SK-N-SH (cell line): ENCODE measurements around the gene BZW2.

ENCODE experiments used
- MEF2A ChIP-seq: IDR thresholded peaks from 2 replicates; pipeline ENCODE4 v1.4.0; 2012; ENCODE audit warnings: low read depth, borderline replicate concordance
- POLR2AphosphoS5 ChIP-seq: IDR thresholded peaks from 2 replicates; pipeline ENCODE4 v1.6.1; 2012; ENCODE audit warnings: low read depth, low read length
- RAD21 ChIP-seq: IDR thresholded peaks from 2 replicates; pipeline ENCODE4 v1.6.1; 2012; ENCODE audit warnings: mild to moderate bottlenecking, low read length
- SIN3A ChIP-seq: IDR thresholded peaks from 2 replicates; pipeline ENCODE4 v1.6.1; 2012; ENCODE audit warnings: low read depth, mild to moderate bottlenecking, low read length, moderate library complexity, borderline replicate concordance
- SMC3 ChIP-seq: IDR thresholded peaks from 2 replicates; pipeline ENCODE4 v1.6.1; 2012; ENCODE audit warnings: low read depth, low read length, improper control_type of control experiment
- TF ChIP-seq, protein P1 (sequence below): fragments of 200-600 bp; sonication (generic); IDR thresholded peaks from 2 replicates; pipeline ENCODE4 v1.6.1; 2017; ENCODE audit warnings: antibody characterized with exemption, mild to moderate bottlenecking, moderate library complexity
- TF ChIP-seq, protein P2 (sequence below): IDR thresholded peaks from 2 replicates; pipeline ENCODE4 v1.6.1; 2012; ENCODE audit warnings: mild to moderate bottlenecking, low read depth, low read length, moderate library complexity
- TF ChIP-seq, protein P3 (sequence below): IDR thresholded peaks from 2 replicates; pipeline ENCODE4 v1.4.0; 2012; ENCODE audit warnings: low read depth

DNA sequence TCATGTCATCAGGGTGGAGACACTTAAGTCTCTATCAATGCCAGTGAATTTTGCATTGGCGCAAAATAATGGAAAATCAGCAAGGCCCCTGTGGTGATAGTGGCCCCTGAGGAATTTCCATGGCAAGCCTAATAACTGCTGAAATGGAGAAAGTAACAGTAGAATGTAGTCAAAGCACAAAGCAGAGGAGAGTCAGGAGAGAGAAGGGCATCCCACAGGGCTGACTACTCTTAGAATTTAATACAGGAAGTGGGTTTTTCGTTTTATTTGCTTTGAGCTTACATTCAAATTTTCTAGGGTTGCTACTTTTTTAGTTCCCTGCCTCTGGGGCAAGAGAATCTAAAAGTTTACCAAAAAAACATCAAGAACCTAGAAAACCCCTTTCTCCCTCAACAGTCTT lies 39.0 kb downstream of the BZW2 start:
- TF ChIP-seq SMC3 (no peak), SIN3A (no peak), POLR2AphosphoS5 (no peak), RAD21 (no peak), MEF2A (no peak)
- TF ChIP-seq, protein P1, sequence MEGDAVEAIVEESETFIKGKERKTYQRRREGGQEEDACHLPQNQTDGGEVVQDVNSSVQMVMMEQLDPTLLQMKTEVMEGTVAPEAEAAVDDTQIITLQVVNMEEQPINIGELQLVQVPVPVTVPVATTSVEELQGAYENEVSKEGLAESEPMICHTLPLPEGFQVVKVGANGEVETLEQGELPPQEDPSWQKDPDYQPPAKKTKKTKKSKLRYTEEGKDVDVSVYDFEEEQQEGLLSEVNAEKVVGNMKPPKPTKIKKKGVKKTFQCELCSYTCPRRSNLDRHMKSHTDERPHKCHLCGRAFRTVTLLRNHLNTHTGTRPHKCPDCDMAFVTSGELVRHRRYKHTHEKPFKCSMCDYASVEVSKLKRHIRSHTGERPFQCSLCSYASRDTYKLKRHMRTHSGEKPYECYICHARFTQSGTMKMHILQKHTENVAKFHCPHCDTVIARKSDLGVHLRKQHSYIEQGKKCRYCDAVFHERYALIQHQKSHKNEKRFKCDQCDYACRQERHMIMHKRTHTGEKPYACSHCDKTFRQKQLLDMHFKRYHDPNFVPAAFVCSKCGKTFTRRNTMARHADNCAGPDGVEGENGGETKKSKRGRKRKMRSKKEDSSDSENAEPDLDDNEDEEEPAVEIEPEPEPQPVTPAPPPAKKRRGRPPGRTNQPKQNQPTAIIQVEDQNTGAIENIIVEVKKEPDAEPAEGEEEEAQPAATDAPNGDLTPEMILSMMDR, result no peak
- TF ChIP-seq, protein P2, sequence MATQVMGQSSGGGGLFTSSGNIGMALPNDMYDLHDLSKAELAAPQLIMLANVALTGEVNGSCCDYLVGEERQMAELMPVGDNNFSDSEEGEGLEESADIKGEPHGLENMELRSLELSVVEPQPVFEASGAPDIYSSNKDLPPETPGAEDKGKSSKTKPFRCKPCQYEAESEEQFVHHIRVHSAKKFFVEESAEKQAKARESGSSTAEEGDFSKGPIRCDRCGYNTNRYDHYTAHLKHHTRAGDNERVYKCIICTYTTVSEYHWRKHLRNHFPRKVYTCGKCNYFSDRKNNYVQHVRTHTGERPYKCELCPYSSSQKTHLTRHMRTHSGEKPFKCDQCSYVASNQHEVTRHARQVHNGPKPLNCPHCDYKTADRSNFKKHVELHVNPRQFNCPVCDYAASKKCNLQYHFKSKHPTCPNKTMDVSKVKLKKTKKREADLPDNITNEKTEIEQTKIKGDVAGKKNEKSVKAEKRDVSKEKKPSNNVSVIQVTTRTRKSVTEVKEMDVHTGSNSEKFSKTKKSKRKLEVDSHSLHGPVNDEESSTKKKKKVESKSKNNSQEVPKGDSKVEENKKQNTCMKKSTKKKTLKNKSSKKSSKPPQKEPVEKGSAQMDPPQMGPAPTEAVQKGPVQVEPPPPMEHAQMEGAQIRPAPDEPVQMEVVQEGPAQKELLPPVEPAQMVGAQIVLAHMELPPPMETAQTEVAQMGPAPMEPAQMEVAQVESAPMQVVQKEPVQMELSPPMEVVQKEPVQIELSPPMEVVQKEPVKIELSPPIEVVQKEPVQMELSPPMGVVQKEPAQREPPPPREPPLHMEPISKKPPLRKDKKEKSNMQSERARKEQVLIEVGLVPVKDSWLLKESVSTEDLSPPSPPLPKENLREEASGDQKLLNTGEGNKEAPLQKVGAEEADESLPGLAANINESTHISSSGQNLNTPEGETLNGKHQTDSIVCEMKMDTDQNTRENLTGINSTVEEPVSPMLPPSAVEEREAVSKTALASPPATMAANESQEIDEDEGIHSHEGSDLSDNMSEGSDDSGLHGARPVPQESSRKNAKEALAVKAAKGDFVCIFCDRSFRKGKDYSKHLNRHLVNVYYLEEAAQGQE, result no peak
- TF ChIP-seq, protein P3, sequence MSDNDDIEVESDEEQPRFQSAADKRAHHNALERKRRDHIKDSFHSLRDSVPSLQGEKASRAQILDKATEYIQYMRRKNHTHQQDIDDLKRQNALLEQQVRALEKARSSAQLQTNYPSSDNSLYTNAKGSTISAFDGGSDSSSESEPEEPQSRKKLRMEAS, result no peak
